HFFc6 (cell line): ENCODE data around the gene SRRM5. TPM values are rescaled to one million over a fixed set of nuclear protein-coding genes. Genes with fewer than 3 reads are reported as not detected.

Experiments
- DNase-seq: peaks from one replicate; pipeline ENCODE4 v3.0.0-alpha.2; 2018
- H3K27ac Mint-ChIP-seq: 2 replicates; pipeline ENCODE4 v1.8.0; 2020; ENCODE audit warnings: mild to moderate bottlenecking, mixed read lengths
- H3K27me3 Mint-ChIP-seq: 2 replicates; pipeline ENCODE4 v1.8.0; 2021; ENCODE audit warnings: mild to moderate bottlenecking, moderate library complexity, mixed read lengths; ENCODE audit not compliant: insufficient read depth
- H3K36me3 Mint-ChIP-seq: 2 replicates; pipeline ENCODE4 v1.8.0; 2021; ENCODE audit warnings: low read depth, mixed read lengths
- H3K4me1 Mint-ChIP-seq: 2 replicates; pipeline ENCODE4 v1.8.0; 2020; ENCODE audit warnings: low read depth, mixed read lengths
- H3K4me3 Mint-ChIP-seq: 2 replicates; pipeline ENCODE4 v1.8.0; 2020; ENCODE audit warnings: mild to moderate bottlenecking, moderate library complexity, mixed read lengths
- H3K9me3 Mint-ChIP-seq: 2 replicates; pipeline ENCODE4 v1.8.0; 2020; ENCODE audit warnings: mild to moderate bottlenecking, mixed read lengths
- CTCF ChIP-seq: fragments of 200-600 bp; sonication (generic); IDR thresholded peaks from 2 replicates; pipeline ENCODE4 v1.5.0; 2021; ENCODE audit warnings: antibody characterized with exemption, mild to moderate bottlenecking
- total RNA-seq, 6 experiments: library from RNA; stranded (reverse); fragmentation: NEBNext Ultra II Directional; extraction: Animal tissue kit (Norgen Biotek cat#: 25700); gene quantifications; 2 replicates in 1 of 6; 3 replicates in 5 of 6; pipeline ENCODE4 v1.2.3, GENCODE V29; 2021

The SRRM5 gene
- total RNA-seq, 6 experiments from 2014 or later, result 0.11 to 0.31 (median 0.21) TPM; not detected in 1

- Mint-ChIP-seq H3K9me3 (no peaks in the 10 kb centered on the region), H3K36me3 (peaks cover 78% of the 10 kb centered on the region), H3K27me3 (no peaks in the 10 kb centered on the region; the same call in none of the 2 replicates), H3K4me1 (peaks cover 5% of the 10 kb centered on the region; the same call in 1 of the 2 replicates), H3K4me3 (no peak overlapping the region), H3K27ac (no peak overlapping the region; the same call in 1 of the 2 replicates)
- no peak for TF ChIP-seq CTCF
- DNase-seq, result no peak
Measured at GRCh38 chr19:43660971-43661360, 49.1 kb downstream of the SRRM5 start.

GRCh38 chr19:43662487-43662886 lies 50.6 kb downstream of the SRRM5 start:
- H3K36me3 Mint-ChIP-seq, result peaks cover 72% of the 10 kb centered on the region

GRCh38 chr19:43664018-43664417 lies 52.1 kb downstream of the SRRM5 start:
- Mint-ChIP-seq H3K27me3 (no peaks in the 10 kb centered on the region; the same call in none of the 2 replicates), H3K9me3 (no peaks in the 10 kb centered on the region), H3K4me1 (peaks cover 16% of the 10 kb centered on the region), H3K36me3 (peaks cover 65% of the 10 kb centered on the region), H3K27ac (no peak overlapping the region), H3K4me3 (no peak overlapping the region)
- no peak for DNase-seq
- TF ChIP-seq CTCF, result no peak

More at GRCh38 chr19:43662487-43662886, 50.6 kb downstream of the SRRM5 start:
- Mint-ChIP-seq H3K4me3 (no peak overlapping the region), H3K27ac (0 out of 2 replicates have a peak overlapping the region, but pooled peaks have one; percentile 12), H3K9me3 (no peaks in the 10 kb centered on the region), H3K4me1 (peaks cover 8% of the 10 kb centered on the region), H3K27me3 (no peaks in the 10 kb centered on the region; the same call in none of the 2 replicates)
- peak; percentile 70 for TF ChIP-seq CTCF
- no peak for DNase-seq

Other genes with a start within 250 kb of the SRRM5 start
- gene TEX101, start 197.2 kb upstream of the SRRM5 start, total RNA-seq, result not detected
- under 1 TPM; 0.17 to 0.35 (median 0.22) TPM for gene LYPD3, start 146.5 kb upstream of the SRRM5 start, total RNA-seq
- 10 to 100 TPM in 4 of 6 experiments, 1 to 10 TPM in 2; 7.5 to 12.5 (median 11.7) TPM for gene PHLDB3, start 107.3 kb upstream of the SRRM5 start, total RNA-seq
- 100 to 1,000 TPM in 4 of 6 experiments, 10 to 100 TPM in 2; 81.3 to 125 (median 107) TPM for gene ETHE1, start 84.9 kb upstream of the SRRM5 start, total RNA-seq
- gene ZNF575, start 78.9 kb upstream of the SRRM5 start, total RNA-seq, result 1 to 10 TPM; 1.6 to 2.9 (median 2.3) TPM
- gene XRCC1, start 36.6 kb upstream of the SRRM5 start, total RNA-seq, result 10 to 100 TPM; 16.2 to 29.8 (median 27.1) TPM
- gene PINLYP, start 36.3 kb upstream of the SRRM5 start, total RNA-seq, result under 1 TPM in 2 of 6 experiments, not detected in 4; 0.23 to 0.61 TPM
- 10 to 100 TPM; 19.5 to 24.7 (median 21.2) TPM for gene IRGQ, start 16.0 kb upstream of the SRRM5 start, total RNA-seq
- 10 to 100 TPM; 18.1 to 20.8 (median 20.0) TPM for gene ZNF576, start 15.5 kb upstream of the SRRM5 start, total RNA-seq
- gene ZNF428, start 7.5 kb downstream of the SRRM5 start, total RNA-seq, result 10 to 100 TPM; 32.2 to 42.2 (median 37.3) TPM
- gene CADM4, start 27.8 kb downstream of the SRRM5 start, total RNA-seq, result 1 to 10 TPM in 2 of 6 experiments, under 1 TPM in 4; 0.43 to 1.3 (median 0.82) TPM
- gene PLAUR, start 58.1 kb downstream of the SRRM5 start, total RNA-seq, result 100 to 1,000 TPM; 123 to 163 (median 152) TPM
- not detected for gene IRGC, start 104.0 kb downstream of the SRRM5 start, total RNA-seq
- 10 to 100 TPM; 29.8 to 39.4 (median 32.0) TPM for gene SMG9, start 142.9 kb downstream of the SRRM5 start, total RNA-seq
- 1 to 10 TPM in 2 of 6 experiments, under 1 TPM in 4; 0.53 to 3.1 (median 0.81) TPM for gene KCNN4, start 168.9 kb downstream of the SRRM5 start, total RNA-seq
- under 1 TPM in 5 of 6 experiments, not detected in 1; 0.11 to 0.81 (median 0.34) TPM for gene LYPD5, start 190.4 kb downstream of the SRRM5 start, total RNA-seq
- gene ZNF283, start 215.2 kb downstream of the SRRM5 start, total RNA-seq, result 1 to 10 TPM; 5.7 to 9.0 (median 7.9) TPM